ENCODE measurements around the gene GRIK3. TPM values are rescaled to one million over a fixed set of nuclear protein-coding genes. Genes with fewer than 3 reads are reported as not detected.

The GRIK3 gene
- total and polyA plus RNA-seq, 2 experiments from 2014 or later, result 0.09 TPM; not detected in 1

DNA sequence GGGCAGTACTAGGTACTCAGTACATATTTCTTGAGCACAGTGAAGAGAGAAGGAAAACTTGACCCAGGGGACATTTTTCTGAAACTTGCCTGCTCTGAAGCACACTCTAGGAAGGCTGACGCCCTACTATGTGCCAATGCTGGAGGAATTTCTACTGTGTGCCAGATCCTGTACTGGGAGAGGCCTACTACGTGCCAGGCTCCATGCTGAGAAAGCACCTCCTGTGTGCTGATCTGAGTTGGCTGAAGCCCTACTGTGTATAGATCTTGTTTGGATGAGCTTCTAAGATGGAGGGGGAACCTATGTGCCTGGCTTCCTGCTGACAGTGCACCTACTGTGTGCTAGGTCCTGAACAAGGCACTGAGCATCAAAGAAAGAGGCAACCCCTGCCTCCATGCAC, 86.2 kb downstream of the GRIK3 start:
- Histone ChIP-seq H3K36me3 (no peaks in the 10 kb centered on the region), H3K27me3 (no peaks in the 10 kb centered on the region), H3K4me3 (no peak overlapping the region), H3K4me1 (ENCODE audit: low read depth) (peaks cover 8% of the 10 kb centered on the region), H3K27ac (no peak overlapping the region), H3K9me3 (ENCODE audit: low read depth) (no peaks in the 10 kb centered on the region)
- no peak for DNase-seq (ENCODE audit: low read depth in 1 of 2, low spot score in 1 of 2)
- no peak for TF ChIP-seq CTCF (IDR thresholded peaks at IDR 0.05; ENCODE audit: low read depth, low read length)

- no peaks in the 10 kb centered on the region for H3K36me3 ChIP-seq
- H3K4me3 ChIP-seq, result no peak overlapping the region
- DNase-seq (ENCODE audit: low read depth in 1 of 2, low spot score in 1 of 2), result peak in 1 of 2 donors; percentile 28
- no peaks in the 10 kb centered on the region for H3K9me3 ChIP-seq (ENCODE audit: low read depth)
- no peaks in the 10 kb centered on the region for H3K27me3 ChIP-seq
- H3K4me1 ChIP-seq (ENCODE audit: low read depth), result peaks cover 8% of the 10 kb centered on the region
- no peak overlapping the region for H3K27ac ChIP-seq
- TF ChIP-seq CTCF (IDR thresholded peaks at IDR 0.05; ENCODE audit: low read depth, low read length), result no peak
Observed at GRCh38 chr1:36947384-36947783, 86.9 kb downstream of the GRIK3 start.

- no peak overlapping the region for H3K4me3 ChIP-seq
- TF ChIP-seq CTCF (IDR thresholded peaks at IDR 0.05; ENCODE audit: low read depth, low read length), result no peak
- no peaks in the 10 kb centered on the region for H3K9me3 ChIP-seq (ENCODE audit: low read depth)
- no peaks in the 10 kb centered on the region for H3K4me1 ChIP-seq (ENCODE audit: low read depth)
- no peaks in the 10 kb centered on the region for H3K36me3 ChIP-seq
- H3K27me3 ChIP-seq, result peaks cover 5% of the 10 kb centered on the region
- no peak overlapping the region for H3K27ac ChIP-seq
- DNase-seq (ENCODE audit: low read depth in 1 of 2, low spot score in 1 of 2), result no peak
Observed at GRCh38 chr1:36944883-36945282, 89.4 kb downstream of the GRIK3 start.

GRCh38 chr1:36942148-36942547, 92.2 kb downstream of the GRIK3 start:
- Histone ChIP-seq H3K4me3 (no peak overlapping the region), H3K9me3 (ENCODE audit: low read depth) (no peaks in the 10 kb centered on the region), H3K4me1 (ENCODE audit: low read depth) (no peaks in the 10 kb centered on the region), H3K27me3 (peaks cover 9% of the 10 kb centered on the region), H3K27ac (no peak overlapping the region), H3K36me3 (no peaks in the 10 kb centered on the region)
- no peak for TF ChIP-seq CTCF (IDR thresholded peaks at IDR 0.05; ENCODE audit: low read depth, low read length)
- no peak for DNase-seq (ENCODE audit: low read depth in 1 of 2, low spot score in 1 of 2)

DNA sequence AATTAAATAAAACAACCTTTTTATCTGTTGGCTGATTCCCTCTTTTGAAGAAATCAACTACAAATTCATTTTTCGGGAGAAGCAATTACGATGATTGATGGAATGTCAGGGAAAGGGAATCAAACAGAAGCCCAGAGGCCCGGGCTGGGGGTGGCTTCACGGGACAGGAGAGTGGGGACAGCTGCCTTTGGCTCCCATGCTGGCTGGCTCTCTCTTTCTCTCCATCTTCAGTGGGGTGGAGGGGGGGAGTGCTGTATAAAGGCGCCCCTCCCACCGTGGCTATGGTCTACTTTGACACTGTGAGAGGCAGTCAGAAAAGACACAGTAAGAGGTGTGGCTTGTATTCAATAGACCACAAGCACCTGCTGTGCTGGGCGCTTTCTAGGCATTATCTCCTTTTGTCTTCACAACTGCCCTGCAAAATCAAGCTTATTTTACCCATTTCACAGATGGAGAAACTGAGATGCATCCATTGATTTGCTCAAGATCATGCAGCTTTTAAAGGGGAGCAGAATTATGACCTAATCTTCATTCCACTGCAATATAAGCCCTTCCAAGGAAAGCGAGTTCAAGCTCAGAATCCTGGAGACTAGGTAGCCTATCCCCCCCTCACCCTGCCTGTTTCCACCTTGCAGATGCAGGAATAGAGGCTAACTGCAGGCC, 92.9 kb downstream of the GRIK3 start:
- H3K36me3 ChIP-seq, result no peaks in the 10 kb centered on the region
- no peak for DNase-seq (ENCODE audit: low read depth in 1 of 2, low spot score in 1 of 2)
- TF ChIP-seq CTCF (IDR thresholded peaks at IDR 0.05; ENCODE audit: low read depth, low read length), result no peak
- H3K4me1 ChIP-seq (ENCODE audit: low read depth), result no peaks in the 10 kb centered on the region
- no peak overlapping the region for H3K4me3 ChIP-seq
- no peak overlapping the region for H3K27ac ChIP-seq
- H3K9me3 ChIP-seq (ENCODE audit: low read depth), result no peaks in the 10 kb centered on the region
- peaks cover 9% of the 10 kb centered on the region for H3K27me3 ChIP-seq
